ENCODE measurements around the gene LRRK2.

LRRK2 gene

GRCh38 chr12:40390980-40391379 is 166.2 kb downstream of the LRRK2 start:
- no peak for DNase-seq (ENCODE audit: extremely low read depth in 1 of 2, low read depth in 1 of 2)

GRCh38 chr12:40393026-40393425 is 168.2 kb downstream of the LRRK2 start:
- no peak for DNase-seq (ENCODE audit: extremely low read depth in 1 of 2, low read depth in 1 of 2)

- no peak for DNase-seq (ENCODE audit: extremely low read depth in 1 of 2, low read depth in 1 of 2)
These were observed 174.9 kb downstream of the LRRK2 start for GRCh38 chr12:40399656-40400055.

GRCh38 chr12:40405419-40405818 is 180.6 kb downstream of the LRRK2 start:
- no peak for DNase-seq (ENCODE audit: extremely low read depth in 1 of 2, low read depth in 1 of 2)
